ENCODE measurements around the gene RAP1GAP. TPM values are rescaled to one million over a fixed set of nuclear protein-coding genes. Genes with fewer than 3 reads are reported as not detected.
A peak's percentile ranks its signal among the peaks of the same experiment; 100 is the strongest.

Gene RAP1GAP
- total and polyA plus RNA-seq, 3 experiments from 2014 or later = 0.44 to 0.50 TPM; not detected in 1

- Histone ChIP-seq H3K4me3 (ENCODE audit: low read length) (no peak overlapping the region), H3K27me3 (ENCODE audit: insufficient read depth, low read length, poor library complexity, severe bottlenecking) (no peaks in the 10 kb centered on the region), H3K9me3 (ENCODE audit: low read length) (no peaks in the 10 kb centered on the region), H3K4me1 (ENCODE audit: insufficient read depth, low read length) (no peaks in the 10 kb centered on the region), H3K27ac (ENCODE audit: low read depth, low read length) (no peak overlapping the region), H3K36me3 (ENCODE audit: insufficient read depth, low read length) (no peaks in the 10 kb centered on the region)
- H3K27ac Mint-ChIP-seq = no peak overlapping the region
- peaks cover 2 to 23% of the 10 kb centered on the region in 2 donors for H3K27me3 Mint-ChIP-seq
- H3K9me3 Mint-ChIP-seq = no peaks in the 10 kb centered on the region
- H3K4me1 Mint-ChIP-seq = no peaks in the 10 kb centered on the region
- POLR2A ChIA-PET = no interaction called here
- no peaks in the 10 kb centered on the region for H3K36me3 Mint-ChIP-seq
- H3K4me3 Mint-ChIP-seq = no peak overlapping the region
- no peak for DNase-seq
- CTCF ChIA-PET = no interaction called here
Observed at GRCh38 chr1:21597753-21598152, 71.4 kb downstream of the RAP1GAP start.

- CTCF ChIA-PET = no interaction called here
Observed at GRCh38 chr1:21596628-21597027, 72.5 kb downstream of the RAP1GAP start.

GRCh38 chr1:21596174-21596573, 73.0 kb downstream of the RAP1GAP start:
- no peaks in the 10 kb centered on the region for H3K9me3 Mint-ChIP-seq
- peaks cover 2 to 29% of the 10 kb centered on the region in 2 donors for H3K27me3 Mint-ChIP-seq
- Histone ChIP-seq H3K9me3 (ENCODE audit: low read length) (no peaks in the 10 kb centered on the region), H3K27me3 (ENCODE audit: insufficient read depth, low read length, poor library complexity, severe bottlenecking) (no peaks in the 10 kb centered on the region), H3K4me3 (ENCODE audit: low read length) (no peak overlapping the region), H3K27ac (ENCODE audit: low read depth, low read length) (no peak overlapping the region), H3K36me3 (ENCODE audit: insufficient read depth, low read length) (no peaks in the 10 kb centered on the region), H3K4me1 (ENCODE audit: insufficient read depth, low read length) (no peaks in the 10 kb centered on the region)
- no peak overlapping the region for H3K4me3 Mint-ChIP-seq
- CTCF ChIA-PET = no interaction called here
- H3K27ac Mint-ChIP-seq = no peak overlapping the region
- H3K36me3 Mint-ChIP-seq = no peaks in the 10 kb centered on the region
- POLR2A ChIA-PET = no interaction called here
- DNase-seq = no peak
- no peaks in the 10 kb centered on the region for H3K4me1 Mint-ChIP-seq

More at GRCh38 chr1:21596628-21597027, 72.5 kb downstream of the RAP1GAP start:
- H3K4me1 ChIP-seq (ENCODE audit: insufficient read depth, low read length) = no peaks in the 10 kb centered on the region
- POLR2A ChIA-PET = no interaction called here
- Mint-ChIP-seq H3K4me3 (no peak overlapping the region), H3K27ac (no peak overlapping the region), H3K9me3 (no peaks in the 10 kb centered on the region), H3K27me3 (peaks cover 2 to 30% of the 10 kb centered on the region in 2 donors), H3K4me1 (no peaks in the 10 kb centered on the region), H3K36me3 (no peaks in the 10 kb centered on the region)
- no peaks in the 10 kb centered on the region for H3K9me3 ChIP-seq (ENCODE audit: low read length)
- no peak overlapping the region for H3K4me3 ChIP-seq (ENCODE audit: low read length)
- H3K27ac ChIP-seq (ENCODE audit: low read depth, low read length) = no peak overlapping the region
- no peak for DNase-seq
- H3K27me3 ChIP-seq (ENCODE audit: insufficient read depth, low read length, poor library complexity, severe bottlenecking) = no peaks in the 10 kb centered on the region
- H3K36me3 ChIP-seq (ENCODE audit: insufficient read depth, low read length) = no peaks in the 10 kb centered on the region

GRCh38 chr1:21594935-21595897, 73.9 kb downstream of the RAP1GAP start:
- H3K9me3 Mint-ChIP-seq = no peaks in the 10 kb centered on the region
- no peak overlapping the region for H3K4me3 Mint-ChIP-seq
- no peaks in the 10 kb centered on the region for H3K9me3 ChIP-seq (ENCODE audit: low read length)

GRCh38 chr1:21594501-21594900, 74.7 kb downstream of the RAP1GAP start:
- CTCF ChIA-PET = no interaction called here
- Mint-ChIP-seq H3K27me3 (peaks cover 0 to 18% of the 10 kb centered on the region in 2 donors), H3K4me1 (peaks cover 0 to 4% (median 0%) of the 10 kb centered on the region in 3 donors), H3K36me3 (no peaks in the 10 kb centered on the region), H3K9me3 (no peaks in the 10 kb centered on the region), H3K27ac (no peak overlapping the region), H3K4me3 (no peak overlapping the region)
- Histone ChIP-seq H3K4me1 (ENCODE audit: insufficient read depth, low read length) (no peaks in the 10 kb centered on the region), H3K4me3 (ENCODE audit: low read length) (no peak overlapping the region), H3K27me3 (ENCODE audit: insufficient read depth, low read length, poor library complexity, severe bottlenecking) (no peaks in the 10 kb centered on the region), H3K9me3 (ENCODE audit: low read length) (no peaks in the 10 kb centered on the region), H3K27ac (ENCODE audit: low read depth, low read length) (no peak overlapping the region), H3K36me3 (ENCODE audit: insufficient read depth, low read length) (no peaks in the 10 kb centered on the region)
- no peak for DNase-seq
- POLR2A ChIA-PET = no interaction called here

More at GRCh38 chr1:21594935-21595897, 73.9 kb downstream of the RAP1GAP start:
- Mint-ChIP-seq H3K4me1 (peaks cover 0 to 4% (median 0%) of the 10 kb centered on the region in 3 donors), H3K36me3 (no peaks in the 10 kb centered on the region), H3K27me3 (peaks cover 0 to 25% of the 10 kb centered on the region in 2 donors), H3K27ac (no peak overlapping the region)
- no peak overlapping the region for H3K4me3 ChIP-seq (ENCODE audit: low read length)
- no peak overlapping the region for H3K27ac ChIP-seq (ENCODE audit: low read depth, low read length)
- ChIA-PET CTCF (no interaction called here), POLR2A (no interaction called here)
- no peaks in the 10 kb centered on the region for H3K27me3 ChIP-seq (ENCODE audit: insufficient read depth, low read length, poor library complexity, severe bottlenecking)
- DNase-seq = no peak
- H3K4me1 ChIP-seq (ENCODE audit: insufficient read depth, low read length) = no peaks in the 10 kb centered on the region
- H3K36me3 ChIP-seq (ENCODE audit: insufficient read depth, low read length) = no peaks in the 10 kb centered on the region

- Mint-ChIP-seq H3K4me1 (peaks cover 0 to 4% (median 0%) of the 10 kb centered on the region in 3 donors), H3K27me3 (peaks cover 1 to 19% of the 10 kb centered on the region in 2 donors), H3K4me3 (no peak overlapping the region), H3K9me3 (no peaks in the 10 kb centered on the region), H3K36me3 (no peaks in the 10 kb centered on the region), H3K27ac (no peak overlapping the region)
- Histone ChIP-seq H3K27ac (ENCODE audit: low read depth, low read length) (no peak overlapping the region), H3K4me1 (ENCODE audit: insufficient read depth, low read length) (no peaks in the 10 kb centered on the region), H3K36me3 (ENCODE audit: insufficient read depth, low read length) (no peaks in the 10 kb centered on the region), H3K4me3 (ENCODE audit: low read length) (no peak overlapping the region), H3K27me3 (ENCODE audit: insufficient read depth, low read length, poor library complexity, severe bottlenecking) (no peaks in the 10 kb centered on the region), H3K9me3 (ENCODE audit: low read length) (no peaks in the 10 kb centered on the region)
- CTCF ChIA-PET = no interaction called here
- no peak for DNase-seq
- POLR2A ChIA-PET = no interaction called here
Observed at GRCh38 chr1:21593231-21593630, 75.9 kb downstream of the RAP1GAP start.

- Mint-ChIP-seq H3K27me3 (peaks cover 1 to 23% of the 10 kb centered on the region in 2 donors), H3K36me3 (no peaks in the 10 kb centered on the region), H3K9me3 (no peaks in the 10 kb centered on the region), H3K27ac (peak overlapping the region in 1 of 8 donors; percentile 64), H3K4me1 (peaks cover 0 to 4% (median 0%) of the 10 kb centered on the region in 3 donors), H3K4me3 (no peak overlapping the region)
- H3K27ac ChIP-seq (ENCODE audit: low read depth, low read length) = no peak overlapping the region
- CTCF ChIA-PET = no interaction called here
- POLR2A ChIA-PET = no interaction called here
- H3K9me3 ChIP-seq (ENCODE audit: low read length) = no peaks in the 10 kb centered on the region
- DNase-seq = no peak
- H3K4me3 ChIP-seq (ENCODE audit: low read length) = no peak overlapping the region
- H3K4me1 ChIP-seq (ENCODE audit: insufficient read depth, low read length) = no peaks in the 10 kb centered on the region
- H3K36me3 ChIP-seq (ENCODE audit: insufficient read depth, low read length) = no peaks in the 10 kb centered on the region
- no peaks in the 10 kb centered on the region for H3K27me3 ChIP-seq (ENCODE audit: insufficient read depth, low read length, poor library complexity, severe bottlenecking)
Observed at GRCh38 chr1:21592086-21592865, 76.9 kb downstream of the RAP1GAP start.

GRCh38 chr1:21590934-21591333, 78.2 kb downstream of the RAP1GAP start:
- no peaks in the 10 kb centered on the region for H3K36me3 Mint-ChIP-seq
- DNase-seq = no peak
- H3K4me1 Mint-ChIP-seq = peaks cover 0 to 4% (median 0%) of the 10 kb centered on the region in 3 donors
- H3K4me1 ChIP-seq (ENCODE audit: insufficient read depth, low read length) = no peaks in the 10 kb centered on the region
- POLR2A ChIA-PET = no interaction called here
- no peak overlapping the region for H3K27ac ChIP-seq (ENCODE audit: low read depth, low read length)
- H3K4me3 ChIP-seq (ENCODE audit: low read length) = no peak overlapping the region
- H3K4me3 Mint-ChIP-seq = no peak overlapping the region
- H3K27ac Mint-ChIP-seq = no peak overlapping the region
- no peaks in the 10 kb centered on the region for H3K36me3 ChIP-seq (ENCODE audit: insufficient read depth, low read length)
- H3K27me3 Mint-ChIP-seq = peaks cover 7 to 24% of the 10 kb centered on the region in 2 donors
- CTCF ChIA-PET = no interaction called here
- no peaks in the 10 kb centered on the region for H3K27me3 ChIP-seq (ENCODE audit: insufficient read depth, low read length, poor library complexity, severe bottlenecking)
- no peaks in the 10 kb centered on the region for H3K9me3 ChIP-seq (ENCODE audit: low read length)
- H3K9me3 Mint-ChIP-seq = no peaks in the 10 kb centered on the region

Measured in CD8-positive, alpha-beta memory T cell (primary cell).